ENCODE results near the gene RPP25L.

RPP25L gene

DNA sequence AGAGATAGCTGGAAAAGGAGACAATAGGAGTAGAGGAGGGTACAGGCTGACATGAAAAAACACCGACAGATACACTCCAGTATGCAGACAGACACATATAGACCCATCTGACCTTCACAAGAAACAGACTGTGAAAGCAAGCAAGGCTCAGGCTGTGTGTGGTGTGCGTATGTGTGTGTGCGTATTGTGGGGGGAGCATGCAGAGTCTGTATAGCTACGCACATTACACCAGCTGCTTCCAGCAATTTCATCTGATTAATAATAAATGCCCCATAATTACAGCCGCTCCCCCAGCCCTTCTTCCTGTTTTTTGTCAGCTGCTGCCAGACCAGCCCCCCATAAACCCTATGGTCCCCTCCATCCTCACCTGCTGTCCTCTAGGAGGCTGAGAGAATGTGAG, 29.1 kb downstream of the RPP25L start:
- no peak for DNase-seq

- DNase-seq, result no peak
These were observed 30.6 kb downstream of the RPP25L start for GRCh38 chr9:34581318-34581717.

DNA sequence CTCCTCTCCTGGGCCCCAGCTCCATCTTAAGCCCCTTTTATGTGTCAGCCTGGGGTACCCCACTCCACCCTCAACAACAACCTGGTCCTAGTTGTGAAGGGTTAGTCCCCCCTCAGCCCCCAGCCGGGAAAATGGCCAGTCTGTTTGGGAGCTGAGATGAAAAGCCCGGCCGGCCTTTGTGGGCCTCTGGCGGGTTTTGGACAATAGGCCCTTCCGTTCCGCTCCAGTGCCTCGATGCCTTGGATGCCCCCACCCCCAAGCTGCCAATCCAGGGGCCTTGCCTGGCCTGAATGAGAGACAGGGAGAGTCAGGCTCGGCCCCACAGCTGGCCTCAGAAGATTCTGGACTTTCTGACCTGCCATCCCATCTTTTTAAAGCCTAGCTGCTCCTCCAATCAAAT, 31.5 kb downstream of the RPP25L start:
- DNase-seq, result no peak

- DNase-seq, result no peak
These were observed 32.1 kb downstream of the RPP25L start for GRCh38 chr9:34579808-34580163.

DNA sequence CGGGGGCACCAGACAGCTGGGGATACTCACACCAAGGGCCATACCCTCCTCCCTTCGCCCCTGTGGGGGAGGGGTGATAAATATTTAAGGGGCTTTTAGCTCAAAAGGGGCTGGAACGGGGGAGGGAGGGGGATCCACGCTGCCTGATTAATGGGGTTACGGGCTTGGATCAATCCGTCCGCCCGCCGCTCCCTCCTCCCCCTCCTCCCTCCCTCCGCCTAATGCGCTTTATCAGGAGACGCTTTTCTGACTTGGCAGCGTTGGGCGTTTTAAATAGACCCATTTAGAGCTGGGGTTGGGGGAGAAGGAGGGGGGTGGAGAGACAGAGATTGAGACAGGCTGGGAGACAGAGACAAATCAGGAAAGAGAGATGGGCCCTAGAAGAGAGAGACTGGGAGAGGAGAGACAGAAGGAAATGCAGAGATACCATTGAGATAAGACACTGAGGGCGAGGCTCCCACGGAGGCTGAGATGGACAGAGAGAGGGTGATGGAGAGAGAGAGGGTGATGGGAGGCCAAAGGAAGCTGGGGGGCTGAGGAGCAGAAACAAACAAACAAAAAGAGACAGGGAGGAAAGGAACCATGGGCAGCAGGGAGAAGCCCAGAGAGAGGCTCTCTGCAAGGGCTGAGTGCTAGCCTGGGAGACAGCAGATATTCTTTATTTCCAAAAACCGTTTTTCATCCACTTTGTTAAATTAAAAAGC, 32.6 kb downstream of the RPP25L start:
- no peak for DNase-seq

DNA sequence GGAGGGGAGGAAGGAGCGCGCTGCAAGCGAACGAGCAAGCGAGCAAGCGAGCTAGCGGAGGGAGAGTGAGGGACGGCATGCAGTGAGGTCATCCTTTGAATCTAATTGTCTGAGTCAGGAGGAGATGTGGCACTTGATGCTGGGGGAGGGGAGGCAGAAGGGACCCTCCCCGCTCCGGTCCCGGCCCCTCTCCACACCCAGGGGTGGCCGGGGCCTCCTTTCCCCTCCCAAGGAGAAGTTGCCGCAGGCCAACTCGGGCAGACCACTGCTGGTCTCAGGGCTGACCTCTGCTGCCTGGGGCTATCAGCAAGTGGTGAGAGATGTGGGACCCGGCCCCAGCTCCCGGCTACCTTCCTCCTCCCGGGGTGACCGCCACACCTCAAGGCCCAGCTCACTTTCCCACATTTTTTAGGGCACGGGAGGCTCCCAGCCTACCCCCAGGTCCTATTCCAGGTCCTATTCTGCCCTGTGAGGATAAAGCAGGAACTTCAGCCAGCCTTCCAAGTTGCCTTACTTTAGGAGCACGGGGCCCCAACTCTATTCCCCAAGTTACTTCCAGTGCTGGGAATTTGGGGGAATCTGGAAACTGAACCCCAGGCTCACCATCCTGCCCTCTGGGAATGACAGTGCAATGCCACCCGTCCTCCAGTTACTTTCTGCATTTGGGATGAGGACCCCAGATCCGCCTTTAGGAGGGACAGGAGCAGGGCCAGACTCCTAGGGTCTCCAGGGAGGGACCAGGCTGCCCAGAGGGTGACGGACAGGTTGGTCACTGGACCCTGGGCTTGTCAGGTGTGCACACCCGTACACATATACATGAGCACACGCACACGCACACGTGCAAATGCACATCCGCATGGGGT, 33.4 kb downstream of the RPP25L start:
- DNase-seq, result no peak

- no peak for DNase-seq
These were observed 34.3 kb downstream of the RPP25L start for GRCh38 chr9:34577400-34578240.

- no peak for DNase-seq
These were observed 35.1 kb downstream of the RPP25L start for GRCh38 chr9:34576597-34577399.

DNA sequence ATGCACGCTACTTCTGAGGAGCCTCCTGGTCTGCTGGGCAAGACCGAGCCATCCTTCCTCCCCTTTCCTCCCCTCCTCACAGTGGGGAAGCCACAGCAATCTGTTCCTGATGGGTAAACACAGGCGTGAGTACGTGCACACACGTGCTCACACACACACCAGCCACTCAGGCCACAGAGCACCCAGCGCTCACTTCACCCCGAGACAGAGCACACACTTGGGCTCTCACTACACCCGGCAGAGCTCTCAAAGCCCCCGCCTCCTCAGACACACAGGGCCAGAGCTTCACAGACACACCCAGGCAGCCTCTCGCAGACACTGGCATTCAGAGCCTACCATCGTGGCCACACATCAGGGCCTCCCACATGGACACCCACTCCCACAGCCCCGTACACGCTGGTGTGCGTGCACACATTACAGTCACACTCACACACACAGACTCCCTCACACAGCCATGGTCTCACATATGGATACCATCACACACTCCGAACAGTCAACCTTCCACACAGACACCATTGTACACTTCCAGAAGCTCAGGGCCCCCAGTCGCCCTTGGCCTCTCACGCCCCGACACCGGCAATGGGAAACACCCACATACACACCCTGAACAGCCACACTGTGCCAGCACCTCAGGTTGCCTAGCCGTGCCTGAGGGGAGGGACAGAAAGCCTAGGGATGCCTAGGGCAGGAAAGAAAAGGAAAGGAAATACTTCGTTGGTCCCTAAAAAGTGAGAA, 35.9 kb downstream of the RPP25L start:
- no peak for DNase-seq

GRCh38 chr9:34575241-34575640, 36.7 kb downstream of the RPP25L start:
- DNase-seq, result no peak

DNA sequence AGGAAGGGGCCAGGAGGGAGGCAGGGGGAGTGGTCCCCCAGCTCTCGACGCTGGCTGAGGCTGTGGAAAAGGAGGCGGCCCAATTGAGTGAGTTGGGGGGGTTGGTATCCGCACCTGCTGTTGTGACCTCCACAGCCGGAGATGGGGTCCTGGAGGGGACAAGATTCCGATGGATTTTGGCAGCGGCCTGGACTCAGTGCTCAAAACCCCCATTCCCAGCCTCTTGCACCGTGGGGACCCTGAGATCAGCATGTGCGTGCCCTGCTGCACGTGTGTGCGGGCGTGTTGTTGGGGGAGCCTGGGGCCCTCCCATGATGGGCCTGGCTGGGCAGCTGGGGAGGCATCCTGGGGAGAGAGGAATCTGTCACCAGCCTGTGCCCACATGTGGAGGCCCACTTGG, 37.3 kb downstream of the RPP25L start:
- DNase-seq, result no peak

DNA sequence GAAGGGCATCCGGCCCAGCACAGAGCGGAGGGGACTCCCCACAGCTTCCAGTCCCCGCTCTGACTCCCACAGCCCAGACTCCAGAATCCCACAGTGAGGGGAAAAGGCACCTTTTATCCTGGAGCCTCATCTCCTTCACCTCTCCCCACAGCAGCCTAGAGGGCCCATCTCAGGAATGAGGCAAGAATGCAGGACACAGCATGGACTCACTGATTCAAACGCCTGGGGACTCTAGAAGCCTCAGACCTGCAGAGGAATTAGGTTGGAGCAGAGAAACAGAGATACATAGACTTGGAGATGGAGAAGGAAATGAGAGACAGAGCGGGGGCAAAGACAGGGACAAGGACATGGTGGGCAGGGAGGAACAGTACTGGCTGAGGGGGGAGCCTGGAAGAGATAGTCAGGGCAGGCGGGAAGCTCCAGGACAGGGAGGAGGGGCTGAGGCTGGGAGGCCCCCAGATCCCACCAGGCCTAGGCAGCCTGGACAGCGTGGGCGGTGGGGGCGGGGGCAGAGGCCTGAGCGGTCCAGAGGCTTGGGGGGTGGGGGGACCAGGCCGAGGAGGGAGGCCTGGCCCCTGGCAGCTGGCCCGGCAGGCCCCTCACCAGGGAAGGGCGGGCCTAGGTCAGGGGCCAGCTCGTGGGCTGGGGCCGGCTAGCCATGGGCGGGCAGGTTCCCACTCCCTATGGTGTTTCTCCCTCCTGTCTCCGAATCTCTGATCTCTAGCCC, 38.1 kb downstream of the RPP25L start:
- no peak for DNase-seq

GRCh38 chr9:34572628-34573027, 39.3 kb downstream of the RPP25L start:
- no peak for DNase-seq

DNA sequence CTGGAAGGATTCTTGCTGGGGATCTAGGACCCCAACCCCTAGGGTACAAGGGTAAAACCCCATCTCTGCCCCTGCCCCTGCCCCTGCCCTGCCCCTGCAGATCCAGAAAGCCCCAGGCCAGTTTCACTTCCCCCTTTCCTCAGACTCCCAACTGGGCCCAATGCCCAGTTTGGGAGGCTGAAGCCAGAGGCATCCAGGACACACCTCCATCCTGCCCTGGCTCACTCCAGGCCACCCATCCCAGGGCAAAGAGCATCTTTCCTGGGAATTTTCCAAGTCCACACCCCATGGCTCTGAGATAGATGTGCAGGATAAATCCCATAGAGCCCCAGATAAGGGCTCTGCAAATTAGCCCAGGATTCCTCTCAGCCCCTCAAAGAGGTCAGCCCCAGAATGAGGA, 39.8 kb downstream of the RPP25L start:
- no peak for DNase-seq

DNA sequence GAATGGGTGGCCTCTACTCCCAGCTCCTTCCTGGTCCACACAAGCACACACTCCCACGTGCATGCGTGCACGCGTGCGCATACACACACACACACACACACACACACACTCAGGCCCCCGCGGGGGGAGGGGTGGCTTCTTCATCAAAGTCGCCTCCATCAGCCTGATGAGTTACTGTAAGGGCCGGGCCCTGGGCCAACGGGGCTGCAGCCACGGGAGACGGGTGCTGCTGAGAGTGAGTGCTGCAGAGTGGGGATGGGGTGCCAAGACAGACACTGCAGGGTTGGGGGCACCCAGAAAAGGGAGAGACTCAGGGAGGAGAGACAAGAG, 40.5 kb downstream of the RPP25L start:
- no peak for DNase-seq

DNA sequence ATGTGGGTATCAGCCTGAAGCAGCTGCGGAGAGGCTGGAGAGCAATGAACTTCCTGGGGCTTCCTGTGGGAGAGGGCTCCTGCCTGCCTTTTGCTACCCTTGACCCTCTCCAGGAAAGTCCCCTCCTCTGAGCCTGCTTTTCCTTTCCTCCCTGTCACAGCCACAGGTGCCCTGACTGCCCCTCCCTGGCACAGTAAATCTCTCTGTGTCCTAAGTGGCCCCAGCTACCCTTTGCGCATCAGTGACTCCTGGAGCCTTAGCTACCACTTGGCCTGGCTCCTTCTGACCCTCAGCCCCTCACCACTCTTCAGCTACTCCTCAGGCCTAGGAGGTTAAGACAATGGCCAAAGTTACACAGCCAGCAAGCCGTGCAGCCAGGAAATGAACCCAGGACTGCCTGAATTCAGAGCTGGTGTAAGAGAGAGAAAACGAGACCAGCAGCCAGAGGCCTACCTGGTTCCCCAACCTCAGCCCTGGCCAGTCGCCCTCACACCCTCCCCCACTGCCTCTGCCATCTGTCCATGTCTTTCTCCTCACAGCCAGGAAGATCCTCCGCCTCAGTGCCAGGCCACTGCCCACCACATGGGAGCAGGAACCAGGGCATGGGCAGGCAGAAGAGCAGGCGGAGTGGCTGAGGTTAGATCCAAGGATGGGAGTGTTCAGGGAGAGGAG, 41.0 kb downstream of the RPP25L start:
- DNase-seq, result no peak

DNA sequence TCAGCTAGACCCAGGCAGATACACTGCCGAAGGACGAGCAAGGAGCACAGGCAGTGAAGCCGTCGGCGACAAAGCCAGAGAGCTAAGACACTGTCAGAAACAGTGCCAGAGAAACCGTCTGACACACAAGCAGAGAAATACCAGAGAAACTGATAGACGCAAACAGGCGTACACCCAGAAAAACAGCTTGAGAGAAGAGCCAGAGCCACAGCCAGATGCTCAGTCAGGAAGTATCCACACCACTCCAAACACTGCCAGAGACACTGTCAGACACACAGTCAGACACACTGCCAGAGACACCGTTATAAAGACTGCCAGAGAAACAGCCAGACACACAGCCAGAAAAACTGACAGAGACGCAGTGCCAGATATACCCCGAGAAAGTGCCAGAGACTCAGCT, 41.5 kb downstream of the RPP25L start:
- DNase-seq, result no peak

- no peak for DNase-seq
These were observed 43.1 kb downstream of the RPP25L start for GRCh38 chr9:34568774-34569173.

- DNase-seq, result no peak
These were observed 43.8 kb downstream of the RPP25L start for GRCh38 chr9:34568133-34568532.

GRCh38 chr9:34566972-34567371, 44.9 kb downstream of the RPP25L start:
- no peak for DNase-seq

GRCh38 chr9:34566322-34566721, 45.6 kb downstream of the RPP25L start:
- no peak for DNase-seq
